Retina (tissue), 1 donor: ENCODE data around the gene MAP4K2.

ENCODE experiments used
- DNase-seq: peaks from one replicate; pipeline ENCODE4 v3.0.0-alpha.2; 2016

The MAP4K2 gene

GRCh38 chr11:64790205-64791095 lies 12.6 kb downstream of the MAP4K2 start:
- no peak for DNase-seq

- DNase-seq: no peak
These were observed 13.4 kb downstream of the MAP4K2 start for GRCh38 chr11:64789331-64790204.

GRCh38 chr11:64788321-64789215 lies 14.4 kb downstream of the MAP4K2 start:
- DNase-seq: no peak

GRCh38 chr11:64787526-64788320 lies 15.3 kb downstream of the MAP4K2 start:
- peak; percentile 49 for DNase-seq

GRCh38 chr11:64786308-64786707 lies 16.7 kb downstream of the MAP4K2 start:
- no peak for DNase-seq

- DNase-seq: no peak
These were observed 18.0 kb downstream of the MAP4K2 start for GRCh38 chr11:64784813-64785581.

GRCh38 chr11:64778473-64779298 lies 24.3 kb downstream of the MAP4K2 start, which contains the start of gene SF1:
TSS of gene SF1 (minus strand) at chr11:64778542. CDS start at chr11:64778392, 150 bp downstream.
- DNase-seq: peak; percentile 99

GRCh38 chr11:64778223-64778472 lies 24.9 kb downstream of the MAP4K2 start:
- DNase-seq: no peak

GRCh38 chr11:64777449-64778222 lies 25.4 kb downstream of the MAP4K2 start:
- DNase-seq: peak; percentile 80

GRCh38 chr11:64776875-64777274 lies 26.1 kb downstream of the MAP4K2 start:
- DNase-seq: no peak

- DNase-seq: no peak
These were observed 26.6 kb downstream of the MAP4K2 start for GRCh38 chr11:64776425-64776824.

- DNase-seq: no peak
These were observed 28.9 kb downstream of the MAP4K2 start for GRCh38 chr11:64774144-64774543.

- no peak for DNase-seq
These were observed 30.6 kb downstream of the MAP4K2 start for GRCh38 chr11:64772303-64773018.

- DNase-seq: no peak
These were observed 31.2 kb downstream of the MAP4K2 start for GRCh38 chr11:64771861-64772260.

GRCh38 chr11:64770120-64770519 lies 32.9 kb downstream of the MAP4K2 start:
- no peak for DNase-seq

GRCh38 chr11:64769283-64769682 lies 33.7 kb downstream of the MAP4K2 start:
- no peak for DNase-seq

GRCh38 chr11:64768300-64768694 lies 34.7 kb downstream of the MAP4K2 start:
- DNase-seq: no peak
